ENCODE results near the gene EFEMP2. TPM values are rescaled to one million over a fixed set of nuclear protein-coding genes. Genes with fewer than 3 reads are reported as not detected.

EFEMP2 gene
- polyA plus RNA-seq, 1 donor (not counting 4 experiments of a cell fraction or from before 2014, with no cell fraction given): 4.8 TPM

GRCh38 chr11:65868076-65868667, 4.4 kb downstream of the EFEMP2 start:
- Histone ChIP-seq H2AFZ (ENCODE audit: control insufficient read depth, low read length) (no peak overlapping the region), H4K20me1 (ENCODE audit: control insufficient read depth, extremely low read depth, insufficient read depth, low read length) (no peaks in the 10 kb centered on the region), H3K36me3 (ENCODE audit: control insufficient read depth in 2 of 2, extremely low read depth in 1 of 2, insufficient read depth in 2 of 2, low read length in 2 of 2) (peaks cover 27 to 34% of the 10 kb centered on the region in 2 experiments), H3K9me3 (ENCODE audit: control insufficient read depth, low read depth, low read length) (no peaks in the 10 kb centered on the region), H3K27ac (ENCODE audit: control insufficient read depth, insufficient read depth, low read length) (no peak overlapping the region), H3K27me3 (ENCODE audit: control insufficient read depth, extremely low read depth, insufficient read depth, low read length) (no peaks in the 10 kb centered on the region), H3K9me1 (ENCODE audit: control insufficient read depth, extremely low read depth, insufficient read depth, low read length) (no peaks in the 10 kb centered on the region), H3K4me3 (ENCODE audit: control insufficient read depth in 2 of 3, extremely low read depth in 1 of 3, insufficient read depth in 2 of 3, low read depth in 1 of 3, low read length in 3 of 3) (no peak overlapping the region), H3K4me2 (ENCODE audit: control insufficient read depth, extremely low read depth, insufficient read depth, low read depth, low read length) (no peak overlapping the region), H3K4me1 (ENCODE audit: control insufficient read depth, extremely low read depth, insufficient read depth, low read length) (no peaks in the 10 kb centered on the region), H3K79me2 (ENCODE audit: control insufficient read depth, insufficient read depth, low read length) (peaks cover 4% of the 10 kb centered on the region), H3K9ac (ENCODE audit: control insufficient read depth, extremely low read depth, insufficient read depth, low read length) (no peak overlapping the region)
- FAIRE-seq (no peak), DNase-seq (ENCODE audit: low read depth, low spot score) (no peak)
- dilution Hi-C loops (cut with MboI; ENCODE audit: extremely low pct_ligation_motif_present, low sequenced_read_pairs): no loop called here
- TF ChIP-seq EZH2 (IDR thresholded peaks at IDR 0.05; ENCODE audit: low read length): no peak
- TF ChIP-seq CTCF (optimal IDR thresholded peaks at IDR 0.05 in 1 of 3, IDR thresholded peaks at IDR 0.05 in 1 of 3, conservative IDR thresholded peaks at IDR 0.05 in 1 of 3; ENCODE audit: extremely low read depth in 1 of 3, insufficient read depth in 2 of 3, low read length in 3 of 3): no peak

- no peak for TF ChIP-seq CTCF (optimal IDR thresholded peaks at IDR 0.05 in 1 of 3, IDR thresholded peaks at IDR 0.05 in 1 of 3, conservative IDR thresholded peaks at IDR 0.05 in 1 of 3; ENCODE audit: extremely low read depth in 1 of 3, insufficient read depth in 2 of 3, low read length in 3 of 3)
- TF ChIP-seq EZH2 (IDR thresholded peaks at IDR 0.05; ENCODE audit: low read length): no peak
- dilution Hi-C loops (cut with MboI; ENCODE audit: extremely low pct_ligation_motif_present, low sequenced_read_pairs): no loop called here
- H3K4me2 ChIP-seq (ENCODE audit: control insufficient read depth, extremely low read depth, insufficient read depth, low read depth, low read length): no peak overlapping the region
- H3K9me1 ChIP-seq (ENCODE audit: control insufficient read depth, extremely low read depth, insufficient read depth, low read length): no peaks in the 10 kb centered on the region
- H3K36me3 ChIP-seq (ENCODE audit: control insufficient read depth in 2 of 2, extremely low read depth in 1 of 2, insufficient read depth in 2 of 2, low read length in 2 of 2): peaks cover 32 to 41% of the 10 kb centered on the region in 2 experiments
- DNase-seq (ENCODE audit: low read depth, low spot score) (no peak), FAIRE-seq (no peak)
- no peaks in the 10 kb centered on the region for H3K4me1 ChIP-seq (ENCODE audit: control insufficient read depth, extremely low read depth, insufficient read depth, low read length)
- no peak overlapping the region for H3K27ac ChIP-seq (ENCODE audit: control insufficient read depth, insufficient read depth, low read length)
- H4K20me1 ChIP-seq (ENCODE audit: control insufficient read depth, extremely low read depth, insufficient read depth, low read length): no peaks in the 10 kb centered on the region
- H3K4me3 ChIP-seq (ENCODE audit: control insufficient read depth in 2 of 3, extremely low read depth in 1 of 3, insufficient read depth in 2 of 3, low read depth in 1 of 3, low read length in 3 of 3): no peak overlapping the region
- no peak overlapping the region for H2AFZ ChIP-seq (ENCODE audit: control insufficient read depth, low read length)
- H3K27me3 ChIP-seq (ENCODE audit: control insufficient read depth, extremely low read depth, insufficient read depth, low read length): no peaks in the 10 kb centered on the region
- H3K9ac ChIP-seq (ENCODE audit: control insufficient read depth, extremely low read depth, insufficient read depth, low read length): no peak overlapping the region
- no peaks in the 10 kb centered on the region for H3K9me3 ChIP-seq (ENCODE audit: control insufficient read depth, low read depth, low read length)
- peaks cover 11% of the 10 kb centered on the region for H3K79me2 ChIP-seq (ENCODE audit: control insufficient read depth, insufficient read depth, low read length)
Observed at GRCh38 chr11:65867284-65868071, 5.1 kb downstream of the EFEMP2 start.

Measured in keratinocyte (primary cell).